Esophagus muscularis mucosa (tissue), 4 donors: ENCODE data around the gene APOBEC3B. TPM values are rescaled to one million over a fixed set of nuclear protein-coding genes. Genes with fewer than 3 reads are reported as not detected.
"Not testable (repeated sequence)": the region's sequence is repeated elsewhere in the genome, so short reads cannot be mapped to it uniquely, and the experiment has no call there.

Experiments
- DNase-seq: peaks from one replicate; pipeline ENCODE4 v3.0.0-alpha.2; 2017; ENCODE audit errors: extremely low spot score
- H3K27ac ChIP-seq, 4 donors: fragments of 200-600 bp; sonication (generic); replicated peaks in 1 of 4; 1 replicate in 3 of 4; 2 replicates in 1 of 4; pipeline ENCODE4 v1.5.1; 2016 to 2019; ENCODE audit warnings: mild to moderate bottlenecking in 1 of 4
- H3K27me3 ChIP-seq, 4 donors: fragments of 200-600 bp; sonication (generic); one replicate each; pipeline versions ENCODE4 v1.5.1 to v1.6.0; 2016 to 2019
- H3K36me3 ChIP-seq, 4 donors: fragments of 200-600 bp; sonication (generic); one replicate each; pipeline ENCODE4 v1.5.1; 2016 to 2019
- H3K4me1 ChIP-seq, 4 donors: fragments of 200-600 bp; sonication (generic); one replicate each; pipeline ENCODE4 v1.5.1; 2016 to 2019
- H3K4me3 ChIP-seq, 4 donors: fragments of 200-600 bp; sonication (generic); 1 replicate in 2 of 4; 2 replicates in 2 of 4; pipeline ENCODE4 v1.5.1; 2016 to 2019; ENCODE audit warnings: mild to moderate bottlenecking in 4 of 4, moderate library complexity in 1 of 4
- H3K9me3 ChIP-seq, 4 donors: fragments of 200-600 bp; sonication (generic); 1 replicate in 3 of 4; 2 replicates in 1 of 4; pipeline ENCODE4 v1.5.1; 2016 to 2019
- EP300 ChIP-seq: sonication (generic); formaldehyde crosslinking; IDR thresholded peaks from one replicate; pipeline ENCODE4 v1.6.1; 2017; ENCODE audit warnings: antibody characterized with exemption
- POLR2A ChIP-seq: fragments of 450-650 bp; IDR thresholded peaks from one replicate; pipeline ENCODE4 v1.6.1; 2017; ENCODE audit warnings: antibody characterized with exemption, moderate library complexity, mild to moderate bottlenecking, low read depth
- POLR2AphosphoS5 ChIP-seq, 2 donors: sonication (generic); formaldehyde crosslinking; IDR thresholded peaks; one replicate each; pipeline ENCODE4 v1.6.1; 2017; ENCODE audit warnings: antibody characterized with exemption in 2 of 2
- WGBS: methylation state at CpG from one replicate; pipeline ENCODE4 v1.1.5; 2018; 5-methylcytosine and 5-hydroxymethylcytosine counted together
- intact Hi-C: fragments of 100-400 bp; cut with DNase I; formaldehyde crosslinking; loops from one replicate; pipeline ENCODE4 v1.15.1; 2023
- total RNA-seq, 4 donors: library from RNA; depleted of rRNA; stranded (reverse); fragments of >200 nt; gene quantifications; one replicate each; pipeline versions ENCODE4 v1.1.0 to v1.2.1, GENCODE V29; 2016
- TF ChIP-seq, protein P1 (sequence below), 3 experiments: fragments of 200-600 bp in 2 of 3; fragments of 450-650 bp in 1 of 3; sonication (generic) in 2 of 3; IDR thresholded peaks; one replicate each; pipeline ENCODE4 v1.5.1; 2017 to 2019; ENCODE audit warnings: antibody characterized with exemption in 3 of 3, mild to moderate bottlenecking in 2 of 3, moderate library complexity in 1 of 3

The APOBEC3B gene
- total RNA-seq, 4 donors from 2014 or later = 0.50 TPM; not detected in 3

DNA sequence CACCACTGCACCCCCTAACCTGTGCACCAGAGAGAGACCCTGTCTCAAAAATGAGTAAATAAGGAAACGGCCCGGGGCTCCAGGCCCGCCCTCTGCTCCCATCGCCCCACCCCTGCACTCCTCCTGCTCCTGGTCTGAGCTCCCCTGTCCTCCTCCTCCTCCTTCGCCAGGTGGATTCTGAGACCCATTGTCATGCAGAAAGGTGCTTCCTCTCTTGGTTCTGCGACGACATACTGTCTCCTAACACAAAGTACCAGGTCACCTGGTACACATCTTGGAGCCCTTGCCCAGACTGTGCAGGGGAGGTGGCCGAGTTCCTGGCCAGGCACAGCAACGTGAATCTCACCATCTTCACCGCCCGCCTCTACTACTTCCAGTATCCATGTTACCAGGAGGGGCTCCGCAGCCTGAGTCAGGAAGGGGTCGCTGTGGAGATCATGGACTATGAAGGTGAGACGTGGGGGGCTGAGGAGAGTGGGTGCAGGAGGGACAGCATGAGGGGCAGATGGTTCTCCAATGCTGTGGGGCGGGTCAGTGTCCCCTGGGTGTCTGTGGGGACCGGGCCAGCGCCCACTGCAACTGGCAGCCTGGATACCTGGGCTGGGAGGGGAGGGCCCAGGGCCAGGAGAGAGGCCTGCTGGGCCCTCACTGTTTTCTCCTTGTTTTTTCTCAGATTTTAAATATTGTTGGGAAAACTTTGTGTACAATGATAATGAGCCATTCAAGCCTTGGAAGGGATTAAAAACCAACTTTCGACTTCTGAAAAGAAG lies 35.6 kb downstream of the APOBEC3B start:
- TF ChIP-seq POLR2A = no peak
- no peak for TF ChIP-seq EP300
- no peak for TF ChIP-seq POLR2AphosphoS5 (IDR thresholded peaks at IDR 0.05)
- TF ChIP-seq, protein P1, sequence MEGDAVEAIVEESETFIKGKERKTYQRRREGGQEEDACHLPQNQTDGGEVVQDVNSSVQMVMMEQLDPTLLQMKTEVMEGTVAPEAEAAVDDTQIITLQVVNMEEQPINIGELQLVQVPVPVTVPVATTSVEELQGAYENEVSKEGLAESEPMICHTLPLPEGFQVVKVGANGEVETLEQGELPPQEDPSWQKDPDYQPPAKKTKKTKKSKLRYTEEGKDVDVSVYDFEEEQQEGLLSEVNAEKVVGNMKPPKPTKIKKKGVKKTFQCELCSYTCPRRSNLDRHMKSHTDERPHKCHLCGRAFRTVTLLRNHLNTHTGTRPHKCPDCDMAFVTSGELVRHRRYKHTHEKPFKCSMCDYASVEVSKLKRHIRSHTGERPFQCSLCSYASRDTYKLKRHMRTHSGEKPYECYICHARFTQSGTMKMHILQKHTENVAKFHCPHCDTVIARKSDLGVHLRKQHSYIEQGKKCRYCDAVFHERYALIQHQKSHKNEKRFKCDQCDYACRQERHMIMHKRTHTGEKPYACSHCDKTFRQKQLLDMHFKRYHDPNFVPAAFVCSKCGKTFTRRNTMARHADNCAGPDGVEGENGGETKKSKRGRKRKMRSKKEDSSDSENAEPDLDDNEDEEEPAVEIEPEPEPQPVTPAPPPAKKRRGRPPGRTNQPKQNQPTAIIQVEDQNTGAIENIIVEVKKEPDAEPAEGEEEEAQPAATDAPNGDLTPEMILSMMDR (IDR thresholded peaks at IDR 0.05) = no peak
- Histone ChIP-seq H3K4me3 (no peak overlapping the region), H3K4me1 (peaks cover 11 to 47% (median 44%) of the 10 kb centered on the region in 4 donors), H3K9me3 (no peaks in the 10 kb centered on the region), H3K36me3 (peaks cover 0 to 9% (median 2%) of the 10 kb centered on the region in 4 donors), H3K27ac (no peak overlapping the region), H3K27me3 (no peaks in the 10 kb centered on the region)
- 75% methylated on average over 18 of the region's 18 CpGs for WGBS
- intact Hi-C loops = no loop called here
- DNase-seq = no peak

DNA sequence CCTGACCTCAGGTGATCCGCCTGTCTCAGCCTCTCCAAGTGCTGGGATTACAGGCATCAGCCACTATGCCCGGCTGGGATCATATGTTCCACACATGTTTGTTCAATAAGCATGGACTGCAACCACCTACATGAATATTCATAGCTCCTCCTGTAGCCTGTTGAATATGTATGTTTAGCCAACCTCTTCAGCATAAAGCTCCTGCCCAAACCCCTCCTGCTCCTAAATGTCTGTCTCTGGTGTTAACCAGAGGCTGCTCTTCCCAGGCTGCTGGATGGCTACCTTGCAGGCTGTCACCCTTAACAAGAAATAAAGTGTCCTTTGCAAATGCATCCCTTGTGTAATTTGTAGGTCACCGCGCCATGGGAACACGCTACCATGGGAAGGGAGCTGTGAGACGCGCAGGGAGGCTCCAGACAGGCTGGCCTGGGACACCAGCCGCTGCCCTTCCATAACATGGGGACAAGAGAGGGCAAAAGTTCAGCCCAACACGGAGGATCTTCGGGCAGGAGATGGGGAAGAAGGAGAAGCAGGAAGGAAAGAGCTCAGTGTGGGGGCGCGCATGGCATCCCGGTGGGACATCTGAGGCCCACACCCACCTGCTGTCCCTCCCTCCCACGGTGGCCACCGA lies 38.0 kb downstream of the APOBEC3B start:
- whole genome bisulfite sequencing = 62% methylated on average over 15 of the region's 15 CpGs
- Histone ChIP-seq H3K4me3 (peak overlapping the region; percentile 43 to 57 (median 48)), H3K27ac (peak overlapping the region; percentile 65 to 76 (median 72)), H3K36me3 (peaks cover 0 to 27% (median 11%) of the 10 kb centered on the region in 4 donors), H3K4me1 (peaks cover 5 to 30% (median 29%) of the 10 kb centered on the region in 4 donors)
- H3K27me3 ChIP-seq, H3K9me3 ChIP-seq, DNase-seq, intact Hi-C loops: not testable (repeated sequence)

DNA sequence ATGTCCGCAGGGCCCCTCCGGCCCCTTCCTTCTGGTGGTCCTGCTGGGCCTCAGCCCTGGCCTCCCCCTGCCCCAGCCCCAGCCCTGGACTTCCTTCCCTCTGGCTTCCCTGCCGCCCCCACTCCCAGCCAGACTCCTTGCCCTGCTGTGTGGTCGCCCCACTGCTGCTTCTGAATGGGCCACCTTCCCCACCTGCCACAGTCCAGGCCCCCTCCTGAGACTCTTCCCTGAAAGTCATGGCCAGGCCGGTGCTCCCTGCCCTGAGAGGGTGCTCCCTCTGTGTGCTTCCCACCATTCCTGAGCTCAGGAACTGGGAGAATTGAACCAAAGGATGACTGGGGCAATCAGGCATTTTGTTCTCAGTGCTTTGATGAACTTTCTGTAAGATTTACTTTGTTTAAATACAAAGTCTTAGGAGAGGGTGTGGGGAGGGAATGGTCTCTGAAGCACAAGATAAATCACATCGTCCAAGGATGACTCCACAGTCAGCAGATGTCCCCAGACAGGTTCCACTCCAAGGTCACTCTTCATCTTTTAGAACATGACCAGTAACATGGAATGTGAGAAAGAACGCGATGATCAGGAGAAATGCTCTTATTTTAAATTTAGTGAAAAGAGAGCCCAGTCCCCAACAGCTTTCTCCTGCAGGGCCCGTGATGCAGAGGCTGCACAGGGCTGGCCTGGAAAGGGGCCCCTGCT lies 39.6 kb downstream of the APOBEC3B start:
- Histone ChIP-seq H3K36me3 (peaks cover 0 to 32% (median 11%) of the 10 kb centered on the region in 4 donors), H3K9me3 (no peaks in the 10 kb centered on the region), H3K4me3 (peak overlapping the region; percentile 43 to 57 (median 48)), H3K27me3 (no peaks in the 10 kb centered on the region), H3K27ac (peak overlapping the region; percentile 65 to 76 (median 73)), H3K4me1 (peaks cover 4 to 24% (median 23%) of the 10 kb centered on the region in 4 donors)
- intact Hi-C loops = no loop called here
- 77% methylated on average over 9 of the region's 9 CpGs for WGBS
- TF ChIP-seq EP300 = no peak
- no peak for TF ChIP-seq POLR2A
- TF ChIP-seq, protein P1 (IDR thresholded peaks at IDR 0.05) = no peak
- TF ChIP-seq POLR2AphosphoS5 (IDR thresholded peaks at IDR 0.05) = no peak
- DNase-seq = no peak

DNA sequence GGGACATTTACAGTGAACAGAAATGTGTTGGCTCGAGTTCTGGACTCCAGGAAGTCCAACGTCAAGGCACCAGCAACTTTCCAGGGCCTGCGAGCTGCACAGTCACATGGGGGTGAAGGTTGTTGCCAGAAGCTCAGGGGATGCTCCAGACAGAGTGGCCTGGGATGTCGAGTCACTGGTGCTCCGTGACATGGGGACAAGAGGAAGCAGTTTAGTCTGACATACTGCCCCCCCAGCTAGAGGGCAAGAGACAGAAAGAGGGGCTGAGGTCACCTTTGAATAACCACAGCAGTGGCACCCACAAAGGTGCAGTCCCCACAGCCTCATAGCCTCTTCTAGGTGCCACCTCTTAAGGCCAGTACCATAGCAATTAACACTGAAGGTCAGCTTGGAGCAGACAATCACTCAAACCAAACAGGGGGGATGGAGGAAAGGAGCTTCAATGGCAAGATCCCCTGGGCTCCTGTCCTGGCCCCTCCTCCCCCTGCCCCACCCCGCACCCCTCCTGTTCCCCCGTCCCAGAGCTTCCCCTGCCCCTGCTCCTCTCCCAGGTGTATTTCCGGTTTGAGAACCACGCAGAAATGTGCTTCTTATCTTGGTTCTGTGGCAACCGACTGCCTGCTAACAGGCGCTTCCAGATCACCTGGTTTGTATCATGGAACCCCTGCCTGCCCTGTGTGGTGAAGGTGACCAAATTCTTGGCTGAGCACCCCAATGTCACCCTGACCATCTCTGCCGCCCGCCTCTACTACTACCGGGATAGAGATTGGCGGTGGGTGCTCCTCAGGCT lies 42.6 kb downstream of the APOBEC3B start:
- Histone ChIP-seq H3K27ac (no peak overlapping the region), H3K4me1 (peaks cover 4 to 24% (median 23%) of the 10 kb centered on the region in 4 donors), H3K9me3 (no peaks in the 10 kb centered on the region), H3K36me3 (peaks cover 0 to 23% (median 9%) of the 10 kb centered on the region in 4 donors), H3K4me3 (no peak overlapping the region), H3K27me3 (no peaks in the 10 kb centered on the region)
- no peak for DNase-seq
- intact Hi-C loops = no loop called here
- TF ChIP-seq EP300 (no peak), POLR2A (no peak), POLR2AphosphoS5 (IDR thresholded peaks at IDR 0.05) (no peak)
- TF ChIP-seq, protein P1 (IDR thresholded peaks at IDR 0.05) = no peak
- 93% methylated on average over 10 of the region's 15 CpGs for WGBS
